Osteoblast (primary cell): ENCODE results near the gene RASSF5. TPM values are rescaled to one million over a fixed set of nuclear protein-coding genes. Genes with fewer than 3 reads are reported as not detected.

ENCODE experiments used
- DNase-seq: peaks from one replicate; pipeline ENCODE4 v3.0.0; 2011; ENCODE audit warnings: low spot score, mixed read lengths; ENCODE audit not compliant: insufficient read length; ENCODE audit errors: missing footprints
- H2AFZ ChIP-seq: 2 replicates; pipeline ENCODE4 v1.6.0; 2011; ENCODE audit warnings: mild to moderate bottlenecking, low read length
- H3K27ac ChIP-seq: 2 replicates; pipeline ENCODE4 v1.5.1; 2011; ENCODE audit warnings: mild to moderate bottlenecking, low read depth, low read length, moderate library complexity
- H3K27me3 ChIP-seq: 2 replicates; pipeline ENCODE4 v1.6.0; 2012; ENCODE audit warnings: mild to moderate bottlenecking, control low read depth, inconsistent platforms, low read length, moderate library complexity; ENCODE audit not compliant: insufficient read depth
- H3K36me3 ChIP-seq: 2 replicates; pipeline ENCODE4 v1.5.1; 2011; ENCODE audit warnings: mild to moderate bottlenecking, low read length, control low read depth, moderate library complexity; ENCODE audit not compliant: insufficient read depth
- H3K4me1 ChIP-seq: 2 replicates; pipeline ENCODE4 v1.5.1; 2011; ENCODE audit warnings: mild to moderate bottlenecking, low read length, control low read depth, moderate library complexity; ENCODE audit not compliant: insufficient read depth
- H3K4me2 ChIP-seq: 2 replicates; pipeline ENCODE4 v1.6.0; 2011; ENCODE audit warnings: mild to moderate bottlenecking, low read length; ENCODE audit not compliant: insufficient read depth
- H3K4me3 ChIP-seq: fragments of 200-600 bp; sonication (generic); 3 replicates; pipeline ENCODE4 v1.5.1; 2012; ENCODE audit warnings: mild to moderate bottlenecking, low read length, inconsistent platforms; ENCODE audit not compliant: insufficient read depth
- H3K79me2 ChIP-seq: 2 replicates; pipeline ENCODE4 v1.6.0; 2012; ENCODE audit warnings: mild to moderate bottlenecking, low read length, control low read depth, inconsistent platforms; ENCODE audit not compliant: insufficient read depth
- H3K9me3 ChIP-seq: 2 replicates; pipeline ENCODE4 v1.5.1; 2011; ENCODE audit warnings: low read depth, low read length, control low read depth
- H4K20me1 ChIP-seq: 2 replicates; pipeline ENCODE4 v1.6.0; 2012; ENCODE audit warnings: mild to moderate bottlenecking, low read length, control low read depth; ENCODE audit not compliant: insufficient read depth
- total RNA-seq: library from RNA; depleted of rRNA; stranded (reverse); fragments of >200 nt; gene quantifications from 2 replicates; pipeline ENCODE4 v1.2.3, GENCODE V29; 2012
- TF ChIP-seq, protein P1 (sequence below): IDR thresholded peaks from 2 replicates; pipeline ENCODE4 v1.5.1; 2011; ENCODE audit warnings: mild to moderate bottlenecking, low read depth, low read length, moderate library complexity; ENCODE audit errors: extremely low read depth

The RASSF5 gene
- total RNA-seq, 1 donor: 0.72 TPM

GRCh38 chr1:206501881-206502280 lies 5.5 kb upstream of the RASSF5 start:
- Histone ChIP-seq H3K4me3 (peak overlapping the region; percentile 29), H4K20me1 (peaks cover 4% of the 10 kb centered on the region), H3K27ac (peak overlapping the region; percentile 88), H3K36me3 (no peaks in the 10 kb centered on the region), H3K79me2 (no peaks in the 10 kb centered on the region), H2AFZ (no peak overlapping the region), H3K4me1 (peaks cover 43% of the 10 kb centered on the region), H3K9me3 (no peaks in the 10 kb centered on the region), H3K27me3 (no peaks in the 10 kb centered on the region), H3K4me2 (peak overlapping the region; percentile 85)
- TF ChIP-seq, protein P1, sequence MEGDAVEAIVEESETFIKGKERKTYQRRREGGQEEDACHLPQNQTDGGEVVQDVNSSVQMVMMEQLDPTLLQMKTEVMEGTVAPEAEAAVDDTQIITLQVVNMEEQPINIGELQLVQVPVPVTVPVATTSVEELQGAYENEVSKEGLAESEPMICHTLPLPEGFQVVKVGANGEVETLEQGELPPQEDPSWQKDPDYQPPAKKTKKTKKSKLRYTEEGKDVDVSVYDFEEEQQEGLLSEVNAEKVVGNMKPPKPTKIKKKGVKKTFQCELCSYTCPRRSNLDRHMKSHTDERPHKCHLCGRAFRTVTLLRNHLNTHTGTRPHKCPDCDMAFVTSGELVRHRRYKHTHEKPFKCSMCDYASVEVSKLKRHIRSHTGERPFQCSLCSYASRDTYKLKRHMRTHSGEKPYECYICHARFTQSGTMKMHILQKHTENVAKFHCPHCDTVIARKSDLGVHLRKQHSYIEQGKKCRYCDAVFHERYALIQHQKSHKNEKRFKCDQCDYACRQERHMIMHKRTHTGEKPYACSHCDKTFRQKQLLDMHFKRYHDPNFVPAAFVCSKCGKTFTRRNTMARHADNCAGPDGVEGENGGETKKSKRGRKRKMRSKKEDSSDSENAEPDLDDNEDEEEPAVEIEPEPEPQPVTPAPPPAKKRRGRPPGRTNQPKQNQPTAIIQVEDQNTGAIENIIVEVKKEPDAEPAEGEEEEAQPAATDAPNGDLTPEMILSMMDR: no peak
- DNase-seq: no peak

GRCh38 chr1:206502403-206502802 lies 4.9 kb upstream of the RASSF5 start:
- Histone ChIP-seq H3K27me3 (no peaks in the 10 kb centered on the region), H2AFZ (no peak overlapping the region), H3K36me3 (no peaks in the 10 kb centered on the region), H3K4me2 (peak overlapping the region; percentile 61), H3K9me3 (no peaks in the 10 kb centered on the region), H3K4me3 (no peak overlapping the region), H3K27ac (peak overlapping the region; percentile 85), H4K20me1 (peaks cover 3% of the 10 kb centered on the region), H3K4me1 (peaks cover 43% of the 10 kb centered on the region), H3K79me2 (no peaks in the 10 kb centered on the region)
- DNase-seq: peak; percentile 66
- TF ChIP-seq, protein P1: no peak

DNA sequence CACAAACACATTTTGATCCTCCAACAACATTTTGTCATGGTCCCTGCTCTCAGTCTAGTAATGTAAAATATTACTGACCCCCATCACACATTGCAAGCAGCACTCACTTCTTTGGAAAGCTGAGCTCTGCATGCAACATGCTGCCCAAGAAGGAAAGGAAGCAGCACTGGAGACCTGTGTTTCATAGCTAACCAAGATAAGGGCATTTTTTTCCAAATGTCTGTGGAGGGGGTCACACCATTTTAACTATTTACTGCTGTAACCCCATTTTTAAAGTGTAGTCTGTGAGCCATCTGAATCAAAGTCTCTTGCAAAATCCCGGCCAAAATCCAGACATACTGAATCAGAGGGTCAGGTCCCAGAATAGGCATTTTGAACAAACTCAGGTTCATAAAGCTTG lies 4.5 kb upstream of the RASSF5 start:
- peak overlapping the region; percentile 85 for H3K27ac ChIP-seq
- no peaks in the 10 kb centered on the region for H3K79me2 ChIP-seq
- H3K36me3 ChIP-seq: no peaks in the 10 kb centered on the region
- H3K4me2 ChIP-seq: peak overlapping the region; percentile 61
- H3K27me3 ChIP-seq: peaks cover 1% of the 10 kb centered on the region
- TF ChIP-seq, protein P1: no peak
- no peak overlapping the region for H3K4me3 ChIP-seq
- no peak overlapping the region for H2AFZ ChIP-seq
- no peaks in the 10 kb centered on the region for H4K20me1 ChIP-seq
- DNase-seq: no peak
- peaks cover 43% of the 10 kb centered on the region for H3K4me1 ChIP-seq
- H3K9me3 ChIP-seq: no peaks in the 10 kb centered on the region

GRCh38 chr1:206503591-206504362 lies 3.6 kb upstream of the RASSF5 start:
- Histone ChIP-seq H3K4me3 (peak overlapping the region; percentile 17), H3K79me2 (no peaks in the 10 kb centered on the region), H3K27ac (peak overlapping the region; percentile 85), H3K4me2 (peak overlapping the region; percentile 61), H2AFZ (peak overlapping the region; percentile 33), H3K4me1 (peaks cover 43% of the 10 kb centered on the region), H4K20me1 (no peaks in the 10 kb centered on the region), H3K36me3 (no peaks in the 10 kb centered on the region), H3K9me3 (no peaks in the 10 kb centered on the region), H3K27me3 (peaks cover 11% of the 10 kb centered on the region)
- TF ChIP-seq, protein P1: no peak
- DNase-seq: peak; percentile 97
